ENCODE results near the gene COL5A1. TPM values are rescaled to one million over a fixed set of nuclear protein-coding genes. Genes with fewer than 3 reads are reported as not detected.

COL5A1 gene
- total RNA-seq, 1 experiment from 2014 or later, result not detected

- H3K4me3 Mint-ChIP-seq (ENCODE audit: unreplicated experiment), result no peak overlapping the region
- no peaks in the 10 kb centered on the region for H3K9me3 Mint-ChIP-seq (ENCODE audit: unreplicated experiment)
- no peak for DNase-seq (ENCODE audit: unreplicated experiment)
- ChIA-PET CTCF (no interaction called here), POLR2A (no interaction called here)
- BruUV-seq (replicated peaks), result no TSS peak
- no peaks in the 10 kb centered on the region for H3K36me3 Mint-ChIP-seq (ENCODE audit: insufficient read depth, unreplicated experiment)
- H3K27me3 Mint-ChIP-seq (ENCODE audit: insufficient read depth, unreplicated experiment), result peaks cover 49% of the 10 kb centered on the region
- intact Hi-C loops (cut with micrococcal nuclease), result no loop called here
- no peaks in the 10 kb centered on the region for H3K4me1 Mint-ChIP-seq (ENCODE audit: insufficient read depth, unreplicated experiment)
- no peak overlapping the region for H3K27ac Mint-ChIP-seq (ENCODE audit: low read depth, unreplicated experiment)
- TF ChIP-seq, protein P1, sequence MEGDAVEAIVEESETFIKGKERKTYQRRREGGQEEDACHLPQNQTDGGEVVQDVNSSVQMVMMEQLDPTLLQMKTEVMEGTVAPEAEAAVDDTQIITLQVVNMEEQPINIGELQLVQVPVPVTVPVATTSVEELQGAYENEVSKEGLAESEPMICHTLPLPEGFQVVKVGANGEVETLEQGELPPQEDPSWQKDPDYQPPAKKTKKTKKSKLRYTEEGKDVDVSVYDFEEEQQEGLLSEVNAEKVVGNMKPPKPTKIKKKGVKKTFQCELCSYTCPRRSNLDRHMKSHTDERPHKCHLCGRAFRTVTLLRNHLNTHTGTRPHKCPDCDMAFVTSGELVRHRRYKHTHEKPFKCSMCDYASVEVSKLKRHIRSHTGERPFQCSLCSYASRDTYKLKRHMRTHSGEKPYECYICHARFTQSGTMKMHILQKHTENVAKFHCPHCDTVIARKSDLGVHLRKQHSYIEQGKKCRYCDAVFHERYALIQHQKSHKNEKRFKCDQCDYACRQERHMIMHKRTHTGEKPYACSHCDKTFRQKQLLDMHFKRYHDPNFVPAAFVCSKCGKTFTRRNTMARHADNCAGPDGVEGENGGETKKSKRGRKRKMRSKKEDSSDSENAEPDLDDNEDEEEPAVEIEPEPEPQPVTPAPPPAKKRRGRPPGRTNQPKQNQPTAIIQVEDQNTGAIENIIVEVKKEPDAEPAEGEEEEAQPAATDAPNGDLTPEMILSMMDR (IDR thresholded peaks at IDR 0.05; ENCODE audit: unreplicated experiment), result no peak
Observed at GRCh38 chr9:134811079-134811672, 169.6 kb downstream of the COL5A1 start.

GRCh38 chr9:134811673-134812342 lies 170.2 kb downstream of the COL5A1 start:
- no peaks in the 10 kb centered on the region for H3K4me1 Mint-ChIP-seq (ENCODE audit: insufficient read depth, unreplicated experiment)
- no peak overlapping the region for H3K4me3 Mint-ChIP-seq (ENCODE audit: unreplicated experiment)
- POLR2A ChIA-PET, result no interaction called here

DNA sequence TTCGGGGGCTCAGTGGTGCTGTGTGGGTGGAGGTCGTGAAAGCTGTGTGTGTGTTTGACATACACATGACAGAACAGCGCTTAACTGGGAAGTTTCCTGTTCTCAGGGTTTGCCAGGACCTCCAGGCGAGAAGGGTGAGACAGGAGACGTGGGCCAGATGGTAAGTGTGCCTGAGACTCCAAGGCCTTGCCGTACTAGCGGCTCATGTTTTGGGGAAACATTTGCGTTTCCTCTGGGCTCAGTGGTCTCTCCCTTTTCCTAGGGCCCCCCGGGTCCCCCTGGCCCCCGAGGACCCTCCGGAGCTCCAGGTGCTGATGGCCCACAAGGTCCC lies 170.7 kb downstream of the COL5A1 start:
- no peak for DNase-seq (ENCODE audit: unreplicated experiment)
- POLR2A ChIA-PET, result interaction anchor here (0.5 kb wide), 1 partner anchor 238 kb away, joined by 3 read pairs; no protein-coding TSS in a partner anchor
- Mint-ChIP-seq H3K9me3 (ENCODE audit: unreplicated experiment) (no peaks in the 10 kb centered on the region), H3K36me3 (ENCODE audit: insufficient read depth, unreplicated experiment) (no peaks in the 10 kb centered on the region), H3K27ac (ENCODE audit: low read depth, unreplicated experiment) (no peak overlapping the region), H3K4me1 (ENCODE audit: insufficient read depth, unreplicated experiment) (no peaks in the 10 kb centered on the region), H3K27me3 (ENCODE audit: insufficient read depth, unreplicated experiment) (peaks cover 44% of the 10 kb centered on the region), H3K4me3 (ENCODE audit: unreplicated experiment) (no peak overlapping the region)
- BruUV-seq (replicated peaks), result no TSS peak
- TF ChIP-seq, protein P1 (IDR thresholded peaks at IDR 0.05; ENCODE audit: unreplicated experiment), result no peak
- intact Hi-C loops (cut with micrococcal nuclease), result no loop called here
- CTCF ChIA-PET, result interaction anchor here (0.6 kb wide), 1 partner anchor 352 kb away, joined by 3 read pairs; no protein-coding TSS in a partner anchor

More at GRCh38 chr9:134811673-134812342, 170.2 kb downstream of the COL5A1 start:
- Mint-ChIP-seq H3K36me3 (ENCODE audit: insufficient read depth, unreplicated experiment) (no peaks in the 10 kb centered on the region), H3K27ac (ENCODE audit: low read depth, unreplicated experiment) (no peak overlapping the region), H3K27me3 (ENCODE audit: insufficient read depth, unreplicated experiment) (peaks cover 44% of the 10 kb centered on the region), H3K9me3 (ENCODE audit: unreplicated experiment) (no peaks in the 10 kb centered on the region)
- CTCF ChIA-PET, result no interaction called here
- TF ChIP-seq, protein P1 (IDR thresholded peaks at IDR 0.05; ENCODE audit: unreplicated experiment), result no peak
- intact Hi-C loops (cut with micrococcal nuclease), result no loop called here
- no TSS peak for BruUV-seq (replicated peaks)
- DNase-seq (ENCODE audit: unreplicated experiment), result no peak

DNA sequence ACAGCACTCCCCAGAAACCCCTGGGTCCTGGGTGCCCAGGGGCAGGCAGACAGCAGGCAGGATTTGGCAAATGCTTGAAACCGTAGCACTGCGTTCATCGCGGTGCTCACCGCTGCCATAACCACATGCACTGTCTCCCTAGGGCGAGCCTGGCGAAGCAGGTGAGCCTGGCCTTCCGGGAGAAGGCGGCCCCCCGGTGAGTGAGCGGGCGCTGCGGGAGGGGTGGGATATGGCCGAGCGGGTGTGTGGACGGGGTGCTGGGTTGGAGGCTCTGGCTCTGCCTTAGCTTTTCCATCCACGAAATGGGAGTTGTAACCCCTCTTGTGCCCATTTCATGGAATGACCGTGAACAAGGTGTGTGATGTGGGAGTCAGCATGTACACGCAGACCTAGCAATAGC lies 172.2 kb downstream of the COL5A1 start:
- BruUV-seq (replicated peaks), result no TSS peak
- no peaks in the 10 kb centered on the region for H3K9me3 Mint-ChIP-seq (ENCODE audit: unreplicated experiment)
- intact Hi-C loops (cut with micrococcal nuclease), result no loop called here
- H3K27me3 Mint-ChIP-seq (ENCODE audit: insufficient read depth, unreplicated experiment), result peaks cover 30% of the 10 kb centered on the region
- H3K4me1 Mint-ChIP-seq (ENCODE audit: insufficient read depth, unreplicated experiment), result no peaks in the 10 kb centered on the region
- no peak overlapping the region for H3K27ac Mint-ChIP-seq (ENCODE audit: low read depth, unreplicated experiment)
- no peak overlapping the region for H3K4me3 Mint-ChIP-seq (ENCODE audit: unreplicated experiment)
- TF ChIP-seq, protein P1 (IDR thresholded peaks at IDR 0.05; ENCODE audit: unreplicated experiment), result no peak
- no peak for DNase-seq (ENCODE audit: unreplicated experiment)
- CTCF ChIA-PET, result interaction anchor here (0.7 kb wide), 1 partner anchor 1323 kb away, joined by 4 read pairs; no protein-coding TSS in a partner anchor
- POLR2A ChIA-PET, result interaction anchor here (1.0 kb wide), 1 partner anchor 10 kb away, joined by 3 read pairs; no protein-coding TSS in a partner anchor
- no peaks in the 10 kb centered on the region for H3K36me3 Mint-ChIP-seq (ENCODE audit: insufficient read depth, unreplicated experiment)

Measured in MCF 10A (cell line).